ENCODE measurements around the gene DNAI2. TPM values are rescaled to one million over a fixed set of nuclear protein-coding genes. Genes with fewer than 3 reads are reported as not detected.

The DNAI2 gene
- polyA plus RNA-seq, 1 donor: 0.07 TPM

DNA sequence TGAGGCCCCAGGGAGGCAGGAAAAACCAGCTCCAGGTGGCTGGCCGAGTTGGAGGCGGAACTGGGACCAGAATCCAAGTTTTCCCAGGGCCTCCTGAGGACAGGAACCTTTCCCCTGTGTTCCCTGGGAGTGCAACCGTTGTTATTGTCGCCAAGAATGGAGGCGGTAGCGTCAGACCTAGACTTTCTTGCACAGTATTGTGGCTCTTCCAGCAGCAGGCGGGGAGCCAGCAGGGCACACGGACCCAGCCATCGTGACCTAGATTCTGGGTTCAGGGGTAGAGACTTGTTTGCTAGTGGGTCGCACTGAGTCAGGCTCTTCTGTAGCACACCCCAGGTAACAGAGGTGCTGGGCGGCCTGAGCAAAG is 51.3 kb downstream of the DNAI2 start:
- no peaks in the 10 kb centered on the region for H3K4me1 ChIP-seq (ENCODE audit: control insufficient read depth, insufficient read depth, low read length)
- no peak overlapping the region for H3K27ac ChIP-seq (ENCODE audit: low read length)
- H3K36me3 ChIP-seq (ENCODE audit: control insufficient read depth, insufficient read depth, low read length): no peaks in the 10 kb centered on the region
- H3K9me3 ChIP-seq (ENCODE audit: control insufficient read depth, low read depth, low read length): no peaks in the 10 kb centered on the region
- no peak for DNase-seq
- peaks cover 48% of the 10 kb centered on the region for H3K27me3 ChIP-seq (ENCODE audit: control insufficient read depth, insufficient read depth, low read length)
- WGBS (ENCODE audit: insufficient coverage, low lambda C conversion rate): no CpG with 5 or more reads among the region's 11 CpGs
- no peak overlapping the region for H3K4me3 ChIP-seq (ENCODE audit: low read length)

DNA sequence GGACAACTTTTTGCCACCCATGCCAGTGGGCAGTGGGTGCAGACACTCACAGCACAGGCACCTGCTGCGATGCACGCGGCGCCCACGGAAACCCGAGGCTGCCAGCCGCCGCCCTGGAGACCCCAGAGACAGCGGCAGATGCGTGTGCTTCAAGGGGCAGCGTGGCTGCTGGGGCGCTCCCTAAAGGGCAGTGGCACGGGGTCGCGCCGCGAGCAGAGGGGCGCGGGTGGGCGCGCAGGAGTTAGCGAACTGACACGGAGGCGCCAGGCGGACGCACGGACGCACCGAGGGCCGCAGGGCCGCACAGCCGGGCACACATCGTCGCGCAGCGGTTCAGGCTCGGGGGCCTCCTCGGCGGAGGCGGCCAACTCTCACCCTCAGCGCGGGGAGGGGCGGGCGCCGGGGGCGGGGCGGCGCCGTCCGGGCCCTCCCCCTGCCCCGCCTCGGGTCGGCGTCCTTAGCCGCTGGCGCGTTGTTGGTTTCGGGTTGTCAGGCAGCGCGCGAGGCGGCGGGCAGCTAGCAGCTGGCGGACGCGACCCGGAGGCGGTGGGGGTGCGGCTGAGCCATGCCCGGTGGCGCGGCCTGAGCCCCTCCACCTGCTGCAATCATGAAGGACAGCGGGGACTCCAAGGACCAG is 51.8 kb downstream of the DNAI2 start, which contains the start of gene KIF19:
TSS of gene KIF19 (plus strand) at position 484 of the 637 bp plus-strand sequence. CDS start at position 608, 124 bp downstream.
- Histone ChIP-seq H3K4me1 (ENCODE audit: control insufficient read depth, insufficient read depth, low read length) (no peaks in the 10 kb centered on the region), H3K9me3 (ENCODE audit: control insufficient read depth, low read depth, low read length) (no peaks in the 10 kb centered on the region), H3K36me3 (ENCODE audit: control insufficient read depth, insufficient read depth, low read length) (no peaks in the 10 kb centered on the region), H3K4me3 (ENCODE audit: low read length) (peak within 1 kb of the TSS; percentile 30), H3K27ac (ENCODE audit: low read length) (no peak within 1 kb of the TSS), H3K27me3 (ENCODE audit: control insufficient read depth, insufficient read depth, low read length) (peaks cover 48% of the 10 kb centered on the region)
- DNase-seq: peak in 1 of 2 donors; percentile 38
- WGBS (ENCODE audit: insufficient coverage, low lambda C conversion rate): no CpG with 5 or more reads among the region's 73 CpGs

DNA sequence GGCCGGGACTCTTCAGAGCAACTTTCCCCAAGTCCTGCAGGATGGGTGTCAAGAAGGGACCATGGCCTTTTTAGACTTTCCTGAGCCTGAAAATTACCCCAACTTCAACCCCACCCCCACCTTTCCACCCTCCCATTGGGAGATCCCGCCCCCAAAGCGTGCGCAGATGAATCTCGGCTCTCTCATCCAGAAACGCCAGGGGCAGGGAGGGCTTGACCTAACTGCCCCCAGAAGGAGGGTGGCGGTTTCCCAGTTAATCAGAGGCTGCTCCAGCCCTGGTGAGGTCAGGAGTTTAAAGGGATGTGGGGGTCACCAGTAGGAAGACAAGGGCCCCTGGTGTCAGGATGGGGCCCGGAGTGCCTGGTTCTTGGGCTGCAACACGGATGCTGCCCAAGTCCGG is 52.5 kb downstream of the DNAI2 start:
- H3K36me3 ChIP-seq (ENCODE audit: control insufficient read depth, insufficient read depth, low read length): no peaks in the 10 kb centered on the region
- H3K27ac ChIP-seq (ENCODE audit: low read length): no peak overlapping the region
- WGBS (ENCODE audit: insufficient coverage, low lambda C conversion rate): no CpG with 5 or more reads among the region's 10 CpGs
- peaks cover 47% of the 10 kb centered on the region for H3K27me3 ChIP-seq (ENCODE audit: control insufficient read depth, insufficient read depth, low read length)
- H3K4me3 ChIP-seq (ENCODE audit: low read length): peak overlapping the region; percentile 30
- H3K9me3 ChIP-seq (ENCODE audit: control insufficient read depth, low read depth, low read length): no peaks in the 10 kb centered on the region
- no peaks in the 10 kb centered on the region for H3K4me1 ChIP-seq (ENCODE audit: control insufficient read depth, insufficient read depth, low read length)
- DNase-seq: no peak

DNA sequence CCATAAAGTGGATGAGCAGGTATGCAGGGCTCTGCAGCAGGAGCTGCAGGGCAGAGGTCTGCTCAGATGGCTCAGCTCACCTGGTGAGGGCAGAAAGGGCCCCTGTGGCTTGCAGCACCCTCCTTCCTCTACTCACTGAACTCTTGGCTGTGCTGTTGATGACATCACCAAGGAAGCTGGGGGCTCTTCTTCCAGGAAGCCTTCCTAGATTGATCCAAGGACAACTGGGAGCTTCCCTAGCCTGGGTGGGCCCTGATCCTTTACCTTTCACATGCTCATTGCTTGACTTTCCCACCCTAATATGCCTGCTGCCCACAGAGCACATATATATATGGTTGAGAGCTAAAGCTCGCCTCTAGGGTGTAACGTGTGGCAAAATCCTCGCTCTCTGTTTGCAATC is 54.5 kb downstream of the DNAI2 start:
- no peak for DNase-seq
- Histone ChIP-seq H3K27me3 (ENCODE audit: control insufficient read depth, insufficient read depth, low read length) (peaks cover 37% of the 10 kb centered on the region), H3K4me3 (ENCODE audit: low read length) (no peak overlapping the region), H3K27ac (ENCODE audit: low read length) (no peak overlapping the region), H3K9me3 (ENCODE audit: control insufficient read depth, low read depth, low read length) (no peaks in the 10 kb centered on the region), H3K4me1 (ENCODE audit: control insufficient read depth, insufficient read depth, low read length) (peaks cover 4% of the 10 kb centered on the region), H3K36me3 (ENCODE audit: control insufficient read depth, insufficient read depth, low read length) (no peaks in the 10 kb centered on the region)
- WGBS (ENCODE audit: insufficient coverage, low lambda C conversion rate): 100% methylated on average over 3 of the region's 3 CpGs

- Histone ChIP-seq H3K27ac (ENCODE audit: low read length) (no peak overlapping the region), H3K27me3 (ENCODE audit: control insufficient read depth, insufficient read depth, low read length) (peaks cover 36% of the 10 kb centered on the region), H3K4me1 (ENCODE audit: control insufficient read depth, insufficient read depth, low read length) (peaks cover 4% of the 10 kb centered on the region), H3K4me3 (ENCODE audit: low read length) (no peak overlapping the region), H3K9me3 (ENCODE audit: control insufficient read depth, low read depth, low read length) (no peaks in the 10 kb centered on the region), H3K36me3 (ENCODE audit: control insufficient read depth, insufficient read depth, low read length) (no peaks in the 10 kb centered on the region)
- 89% methylated on average over 2 of the region's 3 CpGs for WGBS (ENCODE audit: insufficient coverage, low lambda C conversion rate)
- no peak for DNase-seq
Measured at GRCh38 chr17:74329378-74329777, 55.3 kb downstream of the DNAI2 start.

DNA sequence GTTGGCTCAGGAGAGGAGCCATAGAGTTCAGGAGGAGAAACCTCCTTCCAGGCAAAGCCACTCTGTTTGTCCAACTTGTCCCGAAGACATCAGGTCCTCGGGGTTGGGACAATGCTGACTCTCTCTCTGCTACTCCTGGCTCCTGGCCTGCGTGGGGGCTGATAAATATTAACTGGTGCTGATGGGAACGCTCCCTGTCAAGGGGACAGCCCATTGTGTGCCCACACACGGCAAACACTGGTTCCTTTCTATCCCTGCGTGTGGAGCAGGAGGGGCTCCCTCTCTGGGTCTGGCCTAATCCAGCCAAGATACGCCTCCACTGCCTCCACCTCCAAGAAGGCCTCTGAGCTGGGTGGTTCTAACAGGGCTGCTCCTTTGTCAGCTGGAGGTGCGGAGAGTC is 56.4 kb downstream of the DNAI2 start:
- Histone ChIP-seq H3K9me3 (ENCODE audit: control insufficient read depth, low read depth, low read length) (no peaks in the 10 kb centered on the region), H3K4me1 (ENCODE audit: control insufficient read depth, insufficient read depth, low read length) (peaks cover 4% of the 10 kb centered on the region), H3K4me3 (ENCODE audit: low read length) (no peak overlapping the region), H3K36me3 (ENCODE audit: control insufficient read depth, insufficient read depth, low read length) (no peaks in the 10 kb centered on the region), H3K27ac (ENCODE audit: low read length) (no peak overlapping the region), H3K27me3 (ENCODE audit: control insufficient read depth, insufficient read depth, low read length) (peaks cover 26% of the 10 kb centered on the region)
- no peak for DNase-seq
- WGBS (ENCODE audit: insufficient coverage, low lambda C conversion rate): no CpG with 5 or more reads among the region's 8 CpGs

DNA sequence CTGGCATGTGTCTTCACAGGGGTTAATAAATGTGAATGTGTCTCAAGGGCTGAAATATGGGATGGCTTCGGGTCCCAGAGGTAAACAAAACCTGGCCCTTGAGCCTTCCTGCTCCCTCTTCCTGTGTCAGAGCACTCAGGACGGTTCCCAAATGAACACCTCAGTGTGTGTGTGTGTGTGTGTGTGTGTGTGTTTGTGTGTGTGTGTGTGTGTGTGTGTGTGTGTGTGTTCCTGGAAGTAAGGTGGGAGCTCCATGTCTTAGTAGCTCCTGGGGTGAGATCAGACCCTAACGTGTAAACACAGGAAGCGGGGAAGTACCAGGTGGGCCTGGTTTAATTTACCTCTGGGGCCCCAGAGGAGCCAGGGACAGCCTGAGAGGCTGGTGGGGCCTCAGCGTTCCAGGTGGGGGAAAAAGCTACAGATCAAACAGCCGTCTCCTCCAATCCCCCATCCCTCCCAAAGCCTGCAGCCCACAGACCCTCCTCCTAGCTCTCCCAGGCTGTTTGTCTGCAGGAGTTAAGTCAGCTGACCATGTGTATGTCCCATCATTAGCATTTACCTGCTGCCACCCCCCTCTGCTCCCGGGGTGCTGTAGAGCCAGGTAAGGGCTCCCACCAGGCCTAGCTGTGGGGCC is 58.1 kb downstream of the DNAI2 start:
- Histone ChIP-seq H3K4me1 (ENCODE audit: control insufficient read depth, insufficient read depth, low read length) (peaks cover 4% of the 10 kb centered on the region), H3K36me3 (ENCODE audit: control insufficient read depth, insufficient read depth, low read length) (no peaks in the 10 kb centered on the region), H3K27me3 (ENCODE audit: control insufficient read depth, insufficient read depth, low read length) (peaks cover 11% of the 10 kb centered on the region), H3K27ac (ENCODE audit: low read length) (peak overlapping the region; percentile 49), H3K9me3 (ENCODE audit: control insufficient read depth, low read depth, low read length) (no peaks in the 10 kb centered on the region), H3K4me3 (ENCODE audit: low read length) (no peak overlapping the region)
- WGBS (ENCODE audit: insufficient coverage, low lambda C conversion rate): no CpG with 5 or more reads among the region's 7 CpGs
- no peak for DNase-seq

GRCh38 chr17:74332763-74333283 is 58.8 kb downstream of the DNAI2 start:
- H3K4me1 ChIP-seq (ENCODE audit: control insufficient read depth, insufficient read depth, low read length): peaks cover 4% of the 10 kb centered on the region
- no peaks in the 10 kb centered on the region for H3K9me3 ChIP-seq (ENCODE audit: control insufficient read depth, low read depth, low read length)
- no peaks in the 10 kb centered on the region for H3K36me3 ChIP-seq (ENCODE audit: control insufficient read depth, insufficient read depth, low read length)
- peaks cover 6% of the 10 kb centered on the region for H3K27me3 ChIP-seq (ENCODE audit: control insufficient read depth, insufficient read depth, low read length)
- H3K27ac ChIP-seq (ENCODE audit: low read length): peak overlapping the region; percentile 49
- WGBS (ENCODE audit: insufficient coverage, low lambda C conversion rate): no CpG with 5 or more reads among the region's 11 CpGs
- no peak overlapping the region for H3K4me3 ChIP-seq (ENCODE audit: low read length)
- peak in 1 of 2 donors; percentile 70 for DNase-seq

GRCh38 chr17:74334393-74335039 is 60.5 kb downstream of the DNAI2 start:
- no peaks in the 10 kb centered on the region for H3K27me3 ChIP-seq (ENCODE audit: control insufficient read depth, insufficient read depth, low read length)
- H3K27ac ChIP-seq (ENCODE audit: low read length): no peak overlapping the region
- 100% methylated on average over 1 of the region's 2 CpGs for WGBS (ENCODE audit: insufficient coverage, low lambda C conversion rate)
- DNase-seq: no peak
- H3K4me3 ChIP-seq (ENCODE audit: low read length): no peak overlapping the region
- peaks cover 4% of the 10 kb centered on the region for H3K4me1 ChIP-seq (ENCODE audit: control insufficient read depth, insufficient read depth, low read length)
- H3K36me3 ChIP-seq (ENCODE audit: control insufficient read depth, insufficient read depth, low read length): no peaks in the 10 kb centered on the region
- H3K9me3 ChIP-seq (ENCODE audit: control insufficient read depth, low read depth, low read length): no peaks in the 10 kb centered on the region

DNA sequence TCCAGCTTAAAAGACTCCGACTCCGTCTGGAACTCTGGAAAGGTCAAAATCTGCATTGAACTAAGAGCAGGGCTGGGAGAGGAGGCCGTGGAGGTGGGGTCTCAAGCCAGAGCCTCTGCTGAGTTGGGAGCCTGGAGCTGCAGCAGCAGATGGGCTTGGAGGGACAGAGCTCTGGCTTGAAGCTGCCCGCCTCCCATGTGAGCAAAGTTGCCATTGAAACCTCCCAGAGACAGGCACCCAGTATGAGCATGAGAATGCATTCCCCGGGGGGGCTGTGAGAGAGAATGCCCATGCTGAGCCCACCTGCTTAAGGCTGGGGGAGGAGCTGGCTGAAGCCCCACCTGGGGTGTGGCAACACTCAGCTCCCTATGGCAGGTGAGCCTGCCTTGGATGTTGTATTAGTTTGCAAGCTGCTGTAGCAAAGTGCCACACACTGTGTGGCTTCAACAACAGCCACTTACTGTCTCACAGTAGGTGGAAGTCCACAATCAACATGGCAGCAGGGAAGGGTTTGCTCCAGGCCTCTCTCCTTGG is 61.6 kb downstream of the DNAI2 start:
- Histone ChIP-seq H3K36me3 (ENCODE audit: control insufficient read depth, insufficient read depth, low read length) (no peaks in the 10 kb centered on the region), H3K4me3 (ENCODE audit: low read length) (no peak overlapping the region), H3K27ac (ENCODE audit: low read length) (no peak overlapping the region), H3K4me1 (ENCODE audit: control insufficient read depth, insufficient read depth, low read length) (peaks cover 4% of the 10 kb centered on the region), H3K9me3 (ENCODE audit: control insufficient read depth, low read depth, low read length) (no peaks in the 10 kb centered on the region), H3K27me3 (ENCODE audit: control insufficient read depth, insufficient read depth, low read length) (no peaks in the 10 kb centered on the region)
- no CpG with 5 or more reads among the region's 5 CpGs for WGBS (ENCODE audit: insufficient coverage, low lambda C conversion rate)
- no peak for DNase-seq

Measured in large intestine (tissue), 3 donors.